Measurements from ENCODE around the gene HIPK4.
A peak's percentile ranks its signal among the peaks of the same experiment; 100 is the strongest.

The HIPK4 gene

DNA sequence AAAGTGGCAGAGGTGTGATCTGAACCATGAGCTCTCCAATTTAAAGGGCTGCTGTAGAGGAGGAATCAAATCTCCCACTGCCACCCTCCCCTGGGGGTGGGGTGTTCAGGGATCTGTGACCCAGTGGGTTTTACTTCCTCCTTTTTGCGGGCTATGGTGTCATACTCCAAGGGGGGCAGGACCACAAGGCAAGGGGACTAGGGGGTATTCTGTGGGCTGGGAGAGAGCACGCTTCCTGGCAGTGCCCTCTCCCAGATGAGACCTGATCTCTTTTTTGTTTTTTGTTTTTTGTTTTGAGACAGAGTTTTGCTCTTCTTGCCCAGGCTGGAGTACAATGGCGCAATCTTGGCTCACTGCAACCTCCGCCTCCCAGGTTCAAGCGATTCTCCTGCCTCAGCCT lies 31.2 kb downstream of the HIPK4 start:
- TF ChIP-seq, protein P1, sequence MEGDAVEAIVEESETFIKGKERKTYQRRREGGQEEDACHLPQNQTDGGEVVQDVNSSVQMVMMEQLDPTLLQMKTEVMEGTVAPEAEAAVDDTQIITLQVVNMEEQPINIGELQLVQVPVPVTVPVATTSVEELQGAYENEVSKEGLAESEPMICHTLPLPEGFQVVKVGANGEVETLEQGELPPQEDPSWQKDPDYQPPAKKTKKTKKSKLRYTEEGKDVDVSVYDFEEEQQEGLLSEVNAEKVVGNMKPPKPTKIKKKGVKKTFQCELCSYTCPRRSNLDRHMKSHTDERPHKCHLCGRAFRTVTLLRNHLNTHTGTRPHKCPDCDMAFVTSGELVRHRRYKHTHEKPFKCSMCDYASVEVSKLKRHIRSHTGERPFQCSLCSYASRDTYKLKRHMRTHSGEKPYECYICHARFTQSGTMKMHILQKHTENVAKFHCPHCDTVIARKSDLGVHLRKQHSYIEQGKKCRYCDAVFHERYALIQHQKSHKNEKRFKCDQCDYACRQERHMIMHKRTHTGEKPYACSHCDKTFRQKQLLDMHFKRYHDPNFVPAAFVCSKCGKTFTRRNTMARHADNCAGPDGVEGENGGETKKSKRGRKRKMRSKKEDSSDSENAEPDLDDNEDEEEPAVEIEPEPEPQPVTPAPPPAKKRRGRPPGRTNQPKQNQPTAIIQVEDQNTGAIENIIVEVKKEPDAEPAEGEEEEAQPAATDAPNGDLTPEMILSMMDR (conservative IDR thresholded peaks at IDR 0.05; ENCODE audit: low read depth, low read length), result no peak
- no peak for DNase-seq (ENCODE audit: low read depth)
- H3K4me3 ChIP-seq (ENCODE audit: low read length), result no peak overlapping the region

DNA sequence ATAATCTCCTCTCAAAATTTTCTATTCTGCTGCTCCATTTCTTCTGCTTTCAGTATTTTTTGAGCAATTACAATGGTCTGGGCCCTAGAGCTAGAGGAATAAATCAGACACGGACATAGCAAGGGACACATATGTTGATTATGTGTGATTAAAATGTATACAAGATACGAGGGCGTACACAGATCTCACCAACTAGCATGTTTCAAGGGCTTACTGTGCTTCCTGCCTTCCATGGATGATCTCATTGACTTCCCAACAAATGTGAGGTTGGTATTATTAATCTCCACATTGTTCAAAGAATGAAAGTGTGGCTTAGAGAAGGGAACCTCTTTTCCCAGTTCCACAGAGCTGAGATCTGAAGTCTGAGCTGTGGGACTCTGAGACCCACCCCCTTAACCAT lies 32.3 kb downstream of the HIPK4 start:
- TF ChIP-seq, protein P1 (conservative IDR thresholded peaks at IDR 0.05; ENCODE audit: low read depth, low read length), result no peak
- no peak for DNase-seq (ENCODE audit: low read depth)
- H3K4me3 ChIP-seq (ENCODE audit: low read length), result no peak overlapping the region

DNA sequence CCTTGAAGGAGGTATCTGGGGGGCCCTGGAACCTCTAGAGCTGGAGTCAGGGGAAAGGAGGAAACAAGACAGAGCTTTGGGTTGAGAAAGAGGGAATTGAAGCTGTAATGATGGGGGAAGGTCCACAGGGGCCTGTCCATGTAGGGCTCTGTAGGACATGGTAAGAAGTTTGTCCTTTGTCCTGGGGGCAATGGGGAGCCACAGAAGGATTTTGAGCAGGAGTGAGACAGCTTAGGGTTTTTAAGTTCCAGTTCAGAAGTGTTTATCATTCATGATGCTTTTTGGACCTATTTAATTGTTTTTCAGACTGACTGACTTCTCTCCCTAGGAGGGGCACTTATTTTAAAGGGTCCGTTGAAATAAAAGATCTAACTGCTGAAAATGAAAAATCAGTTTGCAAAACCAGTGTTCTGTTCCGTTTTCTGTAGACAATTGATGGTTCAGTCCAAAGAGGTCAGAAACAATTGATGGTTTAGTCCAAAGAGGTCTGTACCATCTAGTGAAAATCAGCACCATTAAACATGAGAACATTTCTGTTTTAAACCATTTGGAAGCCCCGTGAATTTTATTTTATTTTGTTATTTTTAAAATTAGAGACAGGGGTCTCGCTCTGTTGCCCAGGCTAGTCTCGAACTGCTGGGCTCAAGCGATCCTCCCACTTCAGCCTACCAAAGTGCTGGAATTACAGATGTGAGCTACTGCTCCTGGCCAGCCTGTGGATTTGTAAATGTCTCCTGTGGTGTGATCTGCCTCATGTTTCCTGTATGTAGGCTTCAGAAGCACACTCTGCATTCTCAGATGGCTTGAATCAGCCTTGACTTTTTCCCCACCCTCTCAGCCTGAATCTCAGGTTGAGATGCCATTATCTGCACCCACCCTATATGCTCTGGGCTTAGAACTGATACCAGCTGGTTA lies 33.0 kb downstream of the HIPK4 start:
- no peak for DNase-seq (ENCODE audit: low read depth)
- TF ChIP-seq, protein P1 (conservative IDR thresholded peaks at IDR 0.05; ENCODE audit: low read depth, low read length), result no peak
- no peak overlapping the region for H3K4me3 ChIP-seq (ENCODE audit: low read length)

DNA sequence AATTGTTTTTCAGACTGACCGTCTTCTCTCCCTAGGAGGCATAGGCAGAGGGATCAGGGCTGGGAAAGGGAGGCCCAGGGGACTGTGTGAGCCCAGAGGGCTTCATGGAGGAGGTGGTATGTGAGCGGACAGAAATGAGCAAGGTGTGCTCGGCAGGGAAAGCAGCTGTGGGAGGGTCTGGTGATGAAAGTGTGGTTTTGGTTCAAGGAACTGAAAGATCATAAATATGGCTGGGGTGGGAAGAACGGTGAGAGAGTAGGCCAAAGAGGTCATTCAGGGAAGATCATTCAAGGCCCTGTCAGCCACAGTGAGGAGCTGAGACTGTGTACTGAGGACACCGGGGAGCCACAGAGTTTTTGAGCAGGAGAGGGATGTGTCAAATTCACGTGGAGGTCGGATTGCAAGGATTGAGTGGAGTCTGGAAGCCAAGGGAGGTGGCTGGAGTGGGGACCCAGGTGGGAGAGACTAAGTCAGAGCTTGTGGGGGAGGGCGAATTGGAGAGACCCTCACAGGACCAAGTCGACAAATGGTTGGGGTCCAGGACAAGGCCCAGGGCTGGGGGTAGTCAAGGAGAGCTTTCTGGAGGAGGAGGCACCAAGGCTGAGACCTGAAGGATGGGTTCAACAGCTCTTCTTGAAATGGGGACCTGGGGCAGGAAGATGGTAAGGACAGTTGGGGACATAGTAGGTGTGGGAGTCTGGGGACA lies 33.9 kb downstream of the HIPK4 start:
- TF ChIP-seq, protein P1 (conservative IDR thresholded peaks at IDR 0.05; ENCODE audit: low read depth, low read length), result no peak
- no peak for DNase-seq (ENCODE audit: low read depth)
- H3K4me3 ChIP-seq (ENCODE audit: low read length), result no peak overlapping the region

DNA sequence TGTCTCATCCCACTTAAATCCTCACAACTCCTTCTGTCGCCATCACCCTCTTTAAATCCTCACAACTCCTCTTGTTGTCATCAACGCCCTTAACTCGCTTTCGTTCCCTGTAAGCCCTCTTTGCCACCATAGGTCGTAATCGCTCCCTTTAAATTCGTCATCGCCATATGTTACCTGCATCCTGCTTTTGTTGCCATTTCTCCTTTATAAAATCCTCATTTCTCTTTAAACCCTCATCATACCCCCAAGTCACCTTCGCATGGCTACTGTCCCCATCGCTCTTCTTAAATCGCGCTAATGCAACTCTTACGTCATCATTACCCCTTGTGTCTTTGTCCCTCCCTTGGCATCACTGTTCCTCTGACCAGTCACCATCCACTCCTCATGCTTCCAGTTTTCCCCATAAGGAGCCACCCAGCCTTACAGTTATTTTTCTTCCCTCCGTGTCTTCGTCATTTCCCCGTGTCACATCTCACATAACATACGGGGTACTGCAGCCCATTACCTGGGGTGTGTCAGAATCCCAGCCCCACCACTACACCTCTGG lies 40.9 kb downstream of the HIPK4 start:
- no peak for DNase-seq (ENCODE audit: low read depth)
- H3K4me3 ChIP-seq (ENCODE audit: low read length), result peak overlapping the region; percentile 69
- TF ChIP-seq, protein P1 (conservative IDR thresholded peaks at IDR 0.05; ENCODE audit: low read depth, low read length), result no peak

DNA sequence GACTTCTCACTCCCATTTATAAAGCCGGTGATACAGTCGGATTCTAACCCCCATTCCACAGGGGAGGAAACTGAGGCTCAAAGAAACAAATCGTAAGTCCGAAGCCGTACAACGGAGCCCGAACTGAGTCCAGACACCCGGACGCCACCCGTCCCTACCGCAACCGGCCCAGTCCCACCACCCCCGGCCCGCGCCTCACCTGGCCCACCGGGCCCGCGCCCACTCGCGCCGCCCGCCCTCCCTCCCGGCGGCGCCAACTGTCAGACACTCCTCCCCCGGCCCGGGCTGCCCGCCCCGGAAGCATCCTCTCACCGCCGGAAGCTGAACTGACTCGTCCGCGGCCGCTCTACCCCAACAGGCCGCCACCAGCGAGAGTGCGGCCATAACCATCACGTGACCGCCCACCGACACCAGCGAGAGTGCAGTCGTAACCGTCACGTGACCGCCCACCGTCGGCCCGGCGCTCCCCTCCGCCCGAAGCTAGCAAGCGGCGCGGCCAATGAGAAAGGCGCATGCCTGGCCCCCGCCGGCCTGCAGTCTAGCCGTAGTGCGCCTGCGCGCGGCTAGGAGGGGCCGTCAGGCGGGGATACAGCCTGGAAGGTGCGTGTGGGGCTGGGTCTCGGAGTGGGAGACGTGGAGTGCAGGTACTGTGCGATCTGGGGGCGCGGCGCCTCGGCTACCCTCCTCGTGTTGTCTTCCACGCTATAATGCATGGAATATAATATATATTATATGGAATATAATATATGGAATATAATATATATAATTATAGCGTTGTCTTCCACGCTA lies 41.7 kb downstream of the HIPK4 start, which contains the start of the genes C19orf47 and PLD3:
Gene C19orf47, minus strand, starts transcription at position 273 of the 789 bp plus-strand sequence. CDS start 6,540 bp downstream, outside the sequence.
Gene PLD3, plus strand, starts transcription at position 571 of the 789 bp plus-strand sequence. CDS start 17,789 bp downstream, outside the sequence.
- TF ChIP-seq, protein P1 (conservative IDR thresholded peaks at IDR 0.05; ENCODE audit: low read depth, low read length), result no peak
- peak; percentile 97 for DNase-seq (ENCODE audit: low read depth)
- H3K4me3 ChIP-seq (ENCODE audit: low read length), result peak within 1 kb of the TSS; percentile 69

Measured in retinal pigment epithelial cell (primary cell).